HG02840 (cell line): ENCODE data around the gene NT5C1B.

Source experiments
- ATAC-seq: cut with Tn5 transposase; IDR thresholded peaks from one replicate; pipeline ENCODE4 v1.9.1; 2021; ENCODE audit warnings: mild to moderate bottlenecking, moderate library complexity, moderate number of reproducible peaks; ENCODE audit not compliant: unreplicated experiment, low FRiP score

NT5C1B gene

GRCh38 chr2:18600255-18600613 lies 10.9 kb upstream of the NT5C1B start:
- no peak for ATAC-seq

DNA sequence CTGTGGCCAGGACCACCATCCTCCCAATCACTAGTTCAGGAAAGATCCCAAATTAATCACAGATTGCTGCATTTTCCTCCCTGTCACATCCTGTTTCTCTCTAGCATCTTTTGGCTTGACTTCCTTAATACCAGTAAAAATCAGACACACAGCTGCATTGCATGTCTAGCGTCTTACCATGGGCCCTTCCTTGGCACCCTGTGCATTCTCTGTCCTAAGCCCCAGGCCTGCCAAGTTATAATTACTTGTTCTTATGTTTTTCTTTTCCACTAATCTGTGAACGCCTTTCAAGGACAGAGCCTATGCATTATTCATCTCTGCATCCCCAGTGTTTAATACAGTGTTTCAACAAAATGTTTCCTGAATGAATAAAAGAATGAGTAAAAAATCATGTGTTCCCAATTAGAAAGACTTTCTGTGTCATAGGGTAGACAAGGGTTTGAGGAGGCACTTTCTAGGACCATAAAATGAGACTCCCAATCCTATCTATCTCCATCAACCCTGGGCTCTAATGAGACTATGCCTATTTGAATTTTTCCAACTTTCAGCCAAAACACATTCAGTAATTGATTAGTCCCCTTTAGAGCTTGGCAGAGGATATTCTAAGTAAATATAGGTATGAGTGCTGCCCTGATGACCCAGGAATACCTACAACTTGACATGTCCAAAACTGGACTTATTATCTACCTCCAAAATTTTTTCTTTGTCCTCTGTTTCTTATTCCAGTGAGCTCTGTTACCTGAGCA lies 10.3 kb upstream of the NT5C1B start:
- no peak for ATAC-seq

DNA sequence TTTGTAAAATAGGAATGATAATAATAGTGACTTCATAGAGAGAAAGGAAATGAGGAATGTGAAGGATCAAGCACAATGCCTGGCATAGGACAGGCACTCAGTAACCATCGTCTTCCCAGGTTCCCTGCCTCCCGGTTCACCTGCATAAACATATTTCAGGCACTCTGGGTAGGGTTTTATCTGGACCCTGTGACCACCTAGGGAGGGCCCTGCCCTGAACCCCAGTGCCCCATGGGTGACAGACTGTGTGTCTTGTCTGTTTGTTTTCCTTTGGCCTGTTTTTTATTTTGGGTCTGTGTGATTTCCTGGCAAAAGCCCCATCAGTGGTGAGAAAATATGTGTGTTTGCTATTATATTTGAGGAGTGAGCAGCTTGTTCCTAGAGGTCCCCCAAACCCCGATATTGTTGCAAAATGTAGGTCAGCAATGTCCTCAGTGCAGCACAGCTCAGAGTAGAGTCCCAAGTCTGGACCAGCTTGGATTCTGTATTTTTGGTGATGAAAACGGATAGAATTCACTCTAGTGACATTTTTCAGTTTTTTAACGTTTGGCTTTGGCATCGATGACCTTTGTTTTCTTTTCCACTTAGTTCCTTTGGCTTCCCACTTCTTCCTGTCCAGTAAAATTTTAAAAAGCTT lies 9.6 kb upstream of the NT5C1B start:
- no peak for ATAC-seq

GRCh38 chr2:18597618-18598017 lies 8.2 kb upstream of the NT5C1B start:
- ATAC-seq, result no peak

DNA sequence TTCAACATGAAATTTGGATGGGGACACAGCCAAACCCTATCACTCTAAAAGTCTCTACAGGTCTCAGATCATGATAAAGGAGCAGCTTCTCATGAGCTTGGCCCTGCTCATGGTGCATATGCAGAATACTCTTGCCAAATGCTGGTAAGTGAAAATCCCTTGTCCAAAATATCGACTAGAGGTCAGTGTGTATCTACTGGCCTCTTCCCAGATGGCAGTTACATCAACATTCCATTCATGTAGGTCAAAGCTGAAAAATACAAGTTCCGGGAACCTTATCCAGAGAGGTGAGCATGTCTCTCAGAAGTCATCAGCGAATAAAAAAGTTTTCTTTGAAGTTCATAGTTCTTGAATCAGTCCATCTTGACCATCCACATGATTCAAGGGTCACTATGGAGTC lies 7.6 kb upstream of the NT5C1B start:
- ATAC-seq, result no peak

DNA sequence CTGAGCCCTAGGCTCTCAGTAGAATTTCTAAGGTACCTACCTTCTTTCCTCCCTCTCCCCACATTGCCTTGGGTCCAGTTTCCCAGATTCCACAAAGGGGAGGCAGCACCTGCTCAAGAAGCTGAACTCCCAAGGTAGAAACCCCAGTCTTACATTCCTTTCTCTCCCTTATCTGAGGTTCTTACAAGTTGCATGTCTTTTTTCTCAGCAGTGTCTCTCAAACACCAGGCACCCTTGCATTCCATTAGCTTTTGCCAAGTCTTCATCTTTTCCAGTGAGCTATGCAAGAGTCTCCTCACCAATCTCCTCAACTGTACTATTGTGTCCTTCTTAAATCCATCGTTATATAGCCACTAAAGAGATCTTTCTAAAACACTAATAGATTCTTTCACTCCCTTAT lies 4.1 kb upstream of the NT5C1B start:
- no peak for ATAC-seq

- ATAC-seq, result no peak
These were observed 3.0 kb upstream of the NT5C1B start for GRCh38 chr2:18592372-18592771.

DNA sequence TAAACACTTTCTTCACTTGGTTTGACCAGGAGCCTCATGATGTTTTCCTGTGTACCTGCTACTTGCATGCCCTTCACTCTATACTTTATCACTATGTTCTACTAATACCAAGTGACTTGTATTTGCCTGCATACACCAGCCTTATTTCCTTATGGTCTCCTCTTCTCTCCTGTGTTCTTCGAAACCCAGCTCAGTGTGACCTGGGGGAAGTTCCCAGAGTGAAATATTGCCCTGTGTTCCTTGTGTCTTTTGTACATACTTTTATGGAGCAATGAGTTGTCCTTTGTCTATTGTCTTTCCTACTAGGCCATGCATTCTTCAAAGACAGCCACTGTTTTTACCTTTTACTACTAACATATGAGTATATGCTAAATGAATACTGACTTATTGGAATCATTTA lies 567 bp downstream of the NT5C1B start:
- no peak for ATAC-seq

DNA sequence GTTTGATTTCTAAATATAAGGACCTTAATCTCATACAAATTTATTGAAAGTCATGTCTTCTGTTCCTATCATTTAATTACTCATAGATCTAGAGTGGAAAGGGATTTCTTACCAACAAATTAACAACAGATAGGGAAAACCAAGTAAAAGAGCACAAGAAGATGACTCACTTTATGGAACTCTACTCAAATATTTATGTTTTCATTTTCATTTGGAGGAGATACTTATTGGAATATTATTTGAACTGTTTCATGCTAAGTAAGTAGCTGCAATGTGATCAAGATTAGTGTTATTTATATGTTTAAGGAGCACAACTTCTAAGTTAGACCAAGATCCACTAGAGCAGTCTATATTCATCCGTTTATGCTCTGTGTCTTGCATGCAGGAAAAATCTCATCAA lies 1.3 kb downstream of the NT5C1B start:
- ATAC-seq, result no peak

DNA sequence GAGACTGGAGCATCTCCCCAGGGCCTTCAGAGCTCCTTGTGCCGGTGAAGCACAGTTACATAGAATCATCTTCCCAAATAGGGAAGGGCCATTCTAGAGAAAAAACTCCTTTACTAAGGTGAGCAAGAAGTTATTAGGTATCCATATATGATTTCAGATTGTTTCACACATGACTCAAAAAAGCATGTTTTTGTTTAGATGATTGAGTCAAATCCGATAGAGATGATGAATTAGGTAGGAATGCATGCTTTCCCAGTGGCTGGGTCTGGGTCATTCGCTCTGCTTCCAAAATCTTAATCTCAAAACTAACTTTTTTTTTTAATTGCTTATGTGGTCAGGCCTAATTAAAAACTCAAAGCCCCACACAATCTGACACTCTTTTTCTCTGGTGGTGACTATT lies 3.8 kb downstream of the NT5C1B start:
- ATAC-seq, result no peak

- ATAC-seq, result no peak
These were observed 4.8 kb downstream of the NT5C1B start for GRCh38 chr2:18584608-18584954.

- ATAC-seq, result no peak
These were observed 5.3 kb downstream of the NT5C1B start for GRCh38 chr2:18583905-18584607.

- no peak for ATAC-seq
These were observed 8.8 kb downstream of the NT5C1B start for GRCh38 chr2:18580606-18581005.

GRCh38 chr2:18578033-18578432 lies 11.3 kb downstream of the NT5C1B start:
- ATAC-seq, result no peak

DNA sequence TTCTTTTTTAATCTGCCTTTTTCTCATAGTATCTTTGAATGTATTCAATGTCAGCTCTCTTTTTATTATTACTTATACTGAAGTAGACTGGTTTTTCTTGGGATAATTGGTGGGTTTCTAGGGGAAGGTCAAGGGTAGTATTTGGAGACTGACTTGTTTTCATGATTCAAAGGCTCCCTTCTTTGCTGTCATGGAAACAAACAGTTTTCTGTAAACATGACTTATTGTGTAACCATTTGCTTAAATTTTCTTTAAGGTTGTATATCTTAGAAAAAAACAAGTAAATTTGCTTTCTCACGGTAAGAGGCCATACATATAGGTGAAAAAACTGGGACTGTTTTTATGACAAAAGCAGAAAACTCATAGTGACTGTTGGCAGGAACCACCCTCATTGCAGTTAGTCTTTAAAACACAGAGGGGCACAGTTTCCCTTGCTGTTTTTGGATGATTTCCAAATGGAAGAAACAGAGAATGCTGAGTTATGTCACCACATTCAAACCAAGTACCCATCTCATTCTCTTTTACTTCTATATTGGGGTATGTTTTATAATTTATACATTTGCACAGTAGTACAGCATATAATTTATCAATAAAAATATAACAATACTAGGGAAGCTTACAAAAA lies 23.1 kb downstream of the NT5C1B start:
- ATAC-seq, result no peak

- peak; percentile 0 for ATAC-seq
These were observed 28.6 kb downstream of the NT5C1B start for GRCh38 chr2:18560797-18561085.

DNA sequence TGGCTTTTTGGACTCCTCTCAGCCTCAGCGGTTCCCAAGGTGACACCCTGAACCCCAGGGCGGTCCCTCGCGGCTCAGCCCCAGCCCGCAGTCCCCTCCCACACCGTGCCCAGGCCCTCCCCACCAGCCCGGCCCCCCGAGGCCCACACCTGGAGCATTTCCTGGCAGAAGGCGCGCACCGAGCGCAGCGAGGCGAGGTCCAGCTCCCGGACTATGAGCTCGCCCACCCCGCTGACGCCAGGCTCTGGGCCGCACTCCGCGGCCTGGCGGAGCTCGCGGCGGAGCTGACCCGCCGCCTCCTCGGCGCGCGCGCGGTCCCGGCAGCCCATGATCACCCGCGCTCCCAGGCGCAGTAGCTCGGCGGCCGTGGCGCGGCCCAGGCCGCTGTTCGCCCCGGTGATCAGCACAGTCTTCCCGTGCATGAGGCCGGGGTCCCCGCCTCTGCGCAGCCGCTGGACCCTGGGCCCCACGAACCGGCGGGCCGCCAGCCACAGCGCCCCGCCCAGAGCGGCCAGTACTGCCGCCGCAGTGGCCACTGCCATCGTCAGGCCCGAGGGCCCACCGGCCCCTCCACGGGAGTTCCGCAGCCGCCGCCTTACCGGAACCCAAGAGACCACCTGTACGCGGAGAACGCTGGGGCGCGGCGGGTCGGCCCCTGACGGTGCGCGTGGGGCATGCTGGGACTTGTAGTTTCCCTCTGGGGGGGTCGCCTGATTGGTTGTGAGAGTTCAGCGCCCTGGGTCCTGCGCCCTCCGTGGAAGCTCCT lies 29.2 kb downstream of the NT5C1B start, which contains the start of gene RDH14:
Gene RDH14 (minus strand): TSS at position 623 of the 766 bp plus-strand sequence. CDS start 81 bp downstream, at position 542.
- ATAC-seq, result peak; percentile 97

GRCh38 chr2:18559531-18560030 lies 29.8 kb downstream of the NT5C1B start:
- ATAC-seq, result no peak

- ATAC-seq, result no peak
These were observed 30.9 kb downstream of the NT5C1B start for GRCh38 chr2:18558458-18558857.

DNA sequence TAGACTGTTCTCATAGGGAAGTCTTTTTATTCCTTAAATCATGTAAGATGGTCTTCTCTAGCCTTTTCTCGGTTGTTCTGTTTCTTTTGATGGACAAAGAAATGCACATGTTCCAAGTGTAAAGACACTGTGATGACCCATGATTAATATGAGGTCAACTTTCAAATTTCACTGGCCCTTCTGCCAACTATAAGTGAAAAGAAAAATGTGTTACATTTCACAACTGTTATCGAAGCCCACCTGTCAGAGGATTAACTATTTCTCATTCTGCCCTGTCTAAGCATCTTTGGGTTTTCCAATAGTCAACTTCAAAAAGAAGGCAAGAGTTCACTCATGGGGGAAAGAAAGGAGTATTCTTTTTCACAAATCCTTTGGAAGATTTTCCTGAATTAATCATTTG lies 32.2 kb downstream of the NT5C1B start:
- ATAC-seq, result no peak
